PC-3 (cell line): ENCODE measurements around the gene DOK5. TPM values are rescaled to one million over a fixed set of nuclear protein-coding genes. Genes with fewer than 3 reads are reported as not detected.

ENCODE experiments used
- ATAC-seq: fragments of 200-7000 bp; cut with Tn5 transposase; 2 replicates; pipeline ENCODE4 v1.9.1; 2020; ENCODE audit warnings: mild to moderate bottlenecking, moderate library complexity
- BruUV-seq: library from RNA; stranded (reverse); fragments of 400-500 nt; replicated peaks from 2 replicates; lab custom pipeline; 2021; lab: Mats Ljungman, UMichigan
- CTCF ChIA-PET: fragments of 300-600 bp; sonication (Branson Sonifier 250); formaldehyde crosslinking; loops from one replicate; lab custom pipeline; 2022; ENCODE audit warnings: antibody characterized with exemption; lab: Charles Lee
- POLR2A ChIA-PET: fragments of 300-600 bp; sonication (Branson Sonifier 250); formaldehyde crosslinking; loops from one replicate; lab custom pipeline; 2022; ENCODE audit warnings: antibody characterized with exemption; ENCODE audit not compliant: unreplicated experiment; lab: Charles Lee
- DNase-seq: peaks from one replicate; pipeline ENCODE4 v3.0.0-alpha.2; 2015
- H2AFZ ChIP-seq: fragments of 300-600 bp; sonication (generic); 2 replicates; pipeline ENCODE4 v1.6.0; 2016; ENCODE audit warnings: antibody characterized with exemption, low read length
- H3F3A ChIP-seq: fragments of 300-600 bp; sonication (generic); one replicate; pipeline ENCODE4 v1.6.0; 2017; ENCODE audit warnings: antibody characterized with exemption, low read length, control low read depth, mild to moderate bottlenecking; ENCODE audit not compliant: unreplicated experiment
- H3K27ac ChIP-seq: fragments of 300-600 bp; sonication (generic); 2 replicates; pipeline ENCODE4 v1.5.1; 2016; ENCODE audit warnings: mild to moderate bottlenecking, low read length
- H3K27me3 ChIP-seq: fragments of 300-600 bp; sonication (generic); 2 replicates; pipeline ENCODE4 v1.6.1; 2016; ENCODE audit warnings: low read length, mixed read lengths
- H3K36me3 ChIP-seq: fragments of 300-600 bp; sonication (generic); 2 replicates; pipeline ENCODE4 v1.6.1; 2016; ENCODE audit warnings: low read depth, mixed run types, low read length, mixed read lengths
- H3K4me1 ChIP-seq: fragments of 300-600 bp; sonication (generic); 2 replicates; pipeline ENCODE4 v1.5.1; 2016; ENCODE audit warnings: low read length; ENCODE audit not compliant: insufficient read depth
- H3K4me2 ChIP-seq: fragments of 300-600 bp; sonication (generic); 2 replicates; pipeline ENCODE4 v1.6.0; 2016; ENCODE audit warnings: low read length
- H3K4me3 ChIP-seq: fragments of 300-600 bp; sonication (generic); 2 replicates; pipeline ENCODE4 v1.5.1; 2016; ENCODE audit warnings: mild to moderate bottlenecking, low read length, mixed read lengths
- H3K79me2 ChIP-seq: fragments of 300-600 bp; sonication (generic); 2 replicates; pipeline ENCODE4 v1.6.1; 2017; ENCODE audit warnings: low read length, mixed read lengths
- H3K9ac ChIP-seq: fragments of 300-600 bp; sonication (generic); 2 replicates; pipeline ENCODE4 v1.6.0; 2016; ENCODE audit warnings: mild to moderate bottlenecking, low read length
- H3K9me2 ChIP-seq: fragments of 300-600 bp; sonication (generic); replicated peaks from 2 replicates; pipeline ENCODE4 v1.6.1; 2016; ENCODE audit warnings: mixed run types, low read length, mixed read lengths
- H3K9me3 ChIP-seq: fragments of 300-600 bp; sonication (generic); 2 replicates; pipeline ENCODE4 v1.6.1; 2016; ENCODE audit warnings: low read length, mixed read lengths
- H4K20me1 ChIP-seq: fragments of 300-600 bp; sonication (generic); 2 replicates; pipeline ENCODE4 v1.6.1; 2016; ENCODE audit warnings: low read length, mixed read lengths
- CTCF ChIP-seq: fragments of 300-600 bp; sonication (generic); conservative IDR thresholded peaks from 2 replicates; pipeline ENCODE4 v1.5.1; 2017; ENCODE audit warnings: antibody characterized with exemption, low read depth, mild to moderate bottlenecking, low read length
- EZH2 ChIP-seq: fragments of 300-600 bp; sonication (generic); IDR thresholded peaks from one replicate; pipeline ENCODE4 v1.6.1; 2017; ENCODE audit warnings: antibody characterized with exemption, mild to moderate bottlenecking, low read length; ENCODE audit not compliant: unreplicated experiment
- EZH2phosphoT487 ChIP-seq: fragments of 300-600 bp; sonication (generic); IDR thresholded peaks from 2 replicates; pipeline ENCODE4 v1.6.1; 2018; ENCODE audit warnings: mild to moderate bottlenecking, antibody characterized with exemption, low read length, borderline replicate concordance
- intact Hi-C: fragments of 100-400 bp; cut with micrococcal nuclease; formaldehyde crosslinking; loops from 2 replicates; pipeline ENCODE4 v1.9.0; 2023
- total RNA-seq: library from RNA; depleted of rRNA; stranded (reverse); fragments of >200 nt; gene quantifications from 2 replicates; pipeline ENCODE4 v1.2.3, GENCODE V29; 2014

DOK5 gene
- total RNA-seq, 1 experiment from 2014 or later: not detected

- POLR2A ChIA-PET: no interaction called here
- intact Hi-C loops: no loop called here
- Histone ChIP-seq H4K20me1 (0 out of 2 replicates have a peak, but pooled peaks cover 3% of the 10 kb centered on the region), H3K36me3 (no peaks in the 10 kb centered on the region), H3K9me2 (no peaks in the 10 kb centered on the region), H3K79me2 (no peaks in the 10 kb centered on the region), H3K9me3 (no peaks in the 10 kb centered on the region), H3F3A (no peaks in the 10 kb centered on the region), H3K4me2 (no peak overlapping the region), H3K4me3 (no peak overlapping the region), H2AFZ (no peak overlapping the region), H3K9ac (no peak overlapping the region), H3K4me1 (no peaks in the 10 kb centered on the region), H3K27ac (no peak overlapping the region), H3K27me3 (peaks cover 75% of the 10 kb centered on the region)
- no peak for TF ChIP-seq EZH2
- TF ChIP-seq EZH2phosphoT487: no peak
- TF ChIP-seq CTCF: no peak
- CTCF ChIA-PET: no interaction called here
- ATAC-seq (no peak), DNase-seq (no peak)
- no TSS peak for BruUV-seq
These were observed 147.2 kb downstream of the DOK5 start for GRCh38 chr20:54622333-54623295.

GRCh38 chr20:54623991-54624569, 148.7 kb downstream of the DOK5 start:
- Histone ChIP-seq H3K9me2 (no peaks in the 10 kb centered on the region), H3K36me3 (no peaks in the 10 kb centered on the region), H3K4me3 (no peak overlapping the region), H3F3A (no peaks in the 10 kb centered on the region), H3K27ac (no peak overlapping the region), H3K9me3 (no peaks in the 10 kb centered on the region), H3K79me2 (no peaks in the 10 kb centered on the region), H3K9ac (no peak overlapping the region), H3K27me3 (peaks cover 86% of the 10 kb centered on the region), H4K20me1 (0 out of 2 replicates have a peak, but pooled peaks cover 3% of the 10 kb centered on the region), H3K4me2 (no peak overlapping the region), H2AFZ (no peak overlapping the region), H3K4me1 (no peaks in the 10 kb centered on the region)
- BruUV-seq: no TSS peak
- ChIA-PET CTCF (no interaction called here), POLR2A (no interaction called here)
- DNase-seq (no peak), ATAC-seq (no peak)
- intact Hi-C loops: no loop called here
- TF ChIP-seq CTCF (no peak), EZH2phosphoT487 (no peak), EZH2 (no peak)
